Ishikawa (cell line): ENCODE measurements around the gene VSIG8.

Source experiments
- CEBPB ChIP-seq: IDR thresholded peaks from 2 replicates; pipeline ENCODE4 v1.6.1; 2012
- EGR1 ChIP-seq: IDR thresholded peaks from 2 replicates; pipeline ENCODE4 v1.6.1; 2012
- EP300 ChIP-seq: IDR thresholded peaks from 2 replicates; pipeline ENCODE4 v1.6.1; 2012; ENCODE audit warnings: borderline replicate concordance
- MAX ChIP-seq: IDR thresholded peaks from 2 replicates; pipeline ENCODE4 v1.6.1; 2012
- REST ChIP-seq: IDR thresholded peaks from 2 replicates; pipeline ENCODE4 v1.6.1; 2012; ENCODE audit warnings: low read depth, mild to moderate bottlenecking
- TAF1 ChIP-seq: IDR thresholded peaks from 2 replicates; pipeline ENCODE4 v1.6.1; 2012; ENCODE audit warnings: low read depth, mild to moderate bottlenecking
- TEAD4 ChIP-seq: IDR thresholded peaks from 2 replicates; pipeline ENCODE4 v1.6.1; 2012
- USF1 ChIP-seq: IDR thresholded peaks from 2 replicates; pipeline ENCODE4 v1.6.1; 2012

GRCh38 chr1:159859767-159860322, 2.6 kb downstream of the VSIG8 start:
- TF ChIP-seq TAF1 = no peak
- TF ChIP-seq REST = no peak
- TF ChIP-seq USF1 = no peak
- TF ChIP-seq TEAD4 = no peak
- no peak for TF ChIP-seq CEBPB
- TF ChIP-seq EGR1 = no peak
- no peak for TF ChIP-seq EP300
- no peak for TF ChIP-seq MAX
